ENCODE measurements around the gene MCRS1.

DNA sequence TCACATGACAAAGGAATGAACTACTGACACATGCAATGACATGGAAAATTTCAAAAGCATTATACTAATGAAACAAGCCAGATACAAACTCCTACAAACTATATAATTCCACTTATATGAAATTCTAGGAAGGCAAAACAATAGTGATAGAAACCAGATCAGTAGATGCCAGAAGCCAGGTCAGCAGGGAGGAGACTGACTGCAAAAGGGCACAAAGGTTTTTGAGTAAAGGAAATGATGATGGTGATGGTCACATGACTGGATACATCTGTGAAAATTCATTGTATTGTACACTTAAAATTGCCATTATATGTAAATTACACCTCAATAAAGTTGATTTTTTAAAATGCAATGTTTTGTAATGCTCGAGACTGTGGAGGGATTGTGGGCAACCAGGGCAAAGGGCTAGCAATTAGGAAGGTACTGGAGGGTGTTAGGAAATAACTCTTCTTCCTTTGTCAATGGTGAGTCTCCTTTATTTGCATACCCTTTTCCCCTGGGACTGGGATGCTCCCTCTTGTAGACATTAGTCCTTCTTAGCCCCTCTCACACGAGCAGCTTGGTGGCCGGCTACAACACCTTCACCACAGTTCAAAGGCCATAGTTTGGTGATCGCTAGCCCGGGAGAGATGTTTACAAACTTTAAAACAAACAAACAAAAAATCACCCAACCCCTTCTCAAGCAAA lies 48.7 kb upstream of the MCRS1 start:
- TF ChIP-seq, protein P1, sequence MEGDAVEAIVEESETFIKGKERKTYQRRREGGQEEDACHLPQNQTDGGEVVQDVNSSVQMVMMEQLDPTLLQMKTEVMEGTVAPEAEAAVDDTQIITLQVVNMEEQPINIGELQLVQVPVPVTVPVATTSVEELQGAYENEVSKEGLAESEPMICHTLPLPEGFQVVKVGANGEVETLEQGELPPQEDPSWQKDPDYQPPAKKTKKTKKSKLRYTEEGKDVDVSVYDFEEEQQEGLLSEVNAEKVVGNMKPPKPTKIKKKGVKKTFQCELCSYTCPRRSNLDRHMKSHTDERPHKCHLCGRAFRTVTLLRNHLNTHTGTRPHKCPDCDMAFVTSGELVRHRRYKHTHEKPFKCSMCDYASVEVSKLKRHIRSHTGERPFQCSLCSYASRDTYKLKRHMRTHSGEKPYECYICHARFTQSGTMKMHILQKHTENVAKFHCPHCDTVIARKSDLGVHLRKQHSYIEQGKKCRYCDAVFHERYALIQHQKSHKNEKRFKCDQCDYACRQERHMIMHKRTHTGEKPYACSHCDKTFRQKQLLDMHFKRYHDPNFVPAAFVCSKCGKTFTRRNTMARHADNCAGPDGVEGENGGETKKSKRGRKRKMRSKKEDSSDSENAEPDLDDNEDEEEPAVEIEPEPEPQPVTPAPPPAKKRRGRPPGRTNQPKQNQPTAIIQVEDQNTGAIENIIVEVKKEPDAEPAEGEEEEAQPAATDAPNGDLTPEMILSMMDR (IDR thresholded peaks at IDR 0.05): no peak
- TF ChIP-seq SIN3A (IDR thresholded peaks at IDR 0.05; ENCODE audit: borderline replicate concordance, insufficient read depth, low read depth, low read length) (no peak), POLR2AphosphoS5 (IDR thresholded peaks at IDR 0.05; ENCODE audit: low read depth, low read length) (no peak), TCF7L2 (IDR thresholded peaks at IDR 0.05; ENCODE audit: low read depth, low read length) (no peak)
- TF ChIP-seq, protein P2, sequence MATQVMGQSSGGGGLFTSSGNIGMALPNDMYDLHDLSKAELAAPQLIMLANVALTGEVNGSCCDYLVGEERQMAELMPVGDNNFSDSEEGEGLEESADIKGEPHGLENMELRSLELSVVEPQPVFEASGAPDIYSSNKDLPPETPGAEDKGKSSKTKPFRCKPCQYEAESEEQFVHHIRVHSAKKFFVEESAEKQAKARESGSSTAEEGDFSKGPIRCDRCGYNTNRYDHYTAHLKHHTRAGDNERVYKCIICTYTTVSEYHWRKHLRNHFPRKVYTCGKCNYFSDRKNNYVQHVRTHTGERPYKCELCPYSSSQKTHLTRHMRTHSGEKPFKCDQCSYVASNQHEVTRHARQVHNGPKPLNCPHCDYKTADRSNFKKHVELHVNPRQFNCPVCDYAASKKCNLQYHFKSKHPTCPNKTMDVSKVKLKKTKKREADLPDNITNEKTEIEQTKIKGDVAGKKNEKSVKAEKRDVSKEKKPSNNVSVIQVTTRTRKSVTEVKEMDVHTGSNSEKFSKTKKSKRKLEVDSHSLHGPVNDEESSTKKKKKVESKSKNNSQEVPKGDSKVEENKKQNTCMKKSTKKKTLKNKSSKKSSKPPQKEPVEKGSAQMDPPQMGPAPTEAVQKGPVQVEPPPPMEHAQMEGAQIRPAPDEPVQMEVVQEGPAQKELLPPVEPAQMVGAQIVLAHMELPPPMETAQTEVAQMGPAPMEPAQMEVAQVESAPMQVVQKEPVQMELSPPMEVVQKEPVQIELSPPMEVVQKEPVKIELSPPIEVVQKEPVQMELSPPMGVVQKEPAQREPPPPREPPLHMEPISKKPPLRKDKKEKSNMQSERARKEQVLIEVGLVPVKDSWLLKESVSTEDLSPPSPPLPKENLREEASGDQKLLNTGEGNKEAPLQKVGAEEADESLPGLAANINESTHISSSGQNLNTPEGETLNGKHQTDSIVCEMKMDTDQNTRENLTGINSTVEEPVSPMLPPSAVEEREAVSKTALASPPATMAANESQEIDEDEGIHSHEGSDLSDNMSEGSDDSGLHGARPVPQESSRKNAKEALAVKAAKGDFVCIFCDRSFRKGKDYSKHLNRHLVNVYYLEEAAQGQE (IDR thresholded peaks at IDR 0.05; ENCODE audit: insufficient read depth in 1 of 2, low read depth in 2 of 2, low read length in 1 of 2): no peak
